ENCODE measurements around the gene CDKN1C. TPM values are rescaled to one million over a fixed set of nuclear protein-coding genes. Genes with fewer than 3 reads are reported as not detected.

Gene CDKN1C
- total and polyA plus RNA-seq, 2 donors from 2014 or later: 54.8 to 192 TPM

DNA sequence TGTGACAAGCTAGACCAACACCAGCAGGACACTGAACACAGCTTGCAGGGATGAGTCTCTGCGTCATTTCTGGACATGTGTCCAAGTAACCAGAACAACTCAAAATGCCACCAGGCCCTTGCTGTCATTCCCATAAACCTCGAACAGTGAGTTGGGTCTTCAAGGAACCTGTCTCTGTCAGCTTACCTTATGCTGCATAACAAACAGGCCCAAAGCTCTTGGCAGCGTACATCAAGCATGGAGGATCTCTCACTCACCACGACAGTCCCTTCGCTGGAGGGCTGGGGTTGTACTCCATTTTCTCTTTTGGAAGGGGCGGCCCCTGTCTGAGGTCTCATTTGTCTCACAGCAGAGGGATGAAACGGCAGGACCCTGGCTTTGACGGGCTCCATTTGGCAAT is 6.8 kb downstream of the CDKN1C start:
- peaks cover 0 to 5% (median 0%) of the 10 kb centered on the region in 3 donors for H3K4me1 ChIP-seq (ENCODE audit: control insufficient read depth in 2 of 3, insufficient read depth in 2 of 3, low read depth in 1 of 3, low read length in 3 of 3)
- DNase-seq: no peak
- H3K27me3 ChIP-seq (ENCODE audit: control insufficient read depth, insufficient read depth, low read length): no peaks in the 10 kb centered on the region
- no peaks in the 10 kb centered on the region for H3K9me3 ChIP-seq (ENCODE audit: control insufficient read depth in 2 of 3, insufficient read depth in 1 of 3, low read length in 3 of 3)
- TF ChIP-seq, protein P1, sequence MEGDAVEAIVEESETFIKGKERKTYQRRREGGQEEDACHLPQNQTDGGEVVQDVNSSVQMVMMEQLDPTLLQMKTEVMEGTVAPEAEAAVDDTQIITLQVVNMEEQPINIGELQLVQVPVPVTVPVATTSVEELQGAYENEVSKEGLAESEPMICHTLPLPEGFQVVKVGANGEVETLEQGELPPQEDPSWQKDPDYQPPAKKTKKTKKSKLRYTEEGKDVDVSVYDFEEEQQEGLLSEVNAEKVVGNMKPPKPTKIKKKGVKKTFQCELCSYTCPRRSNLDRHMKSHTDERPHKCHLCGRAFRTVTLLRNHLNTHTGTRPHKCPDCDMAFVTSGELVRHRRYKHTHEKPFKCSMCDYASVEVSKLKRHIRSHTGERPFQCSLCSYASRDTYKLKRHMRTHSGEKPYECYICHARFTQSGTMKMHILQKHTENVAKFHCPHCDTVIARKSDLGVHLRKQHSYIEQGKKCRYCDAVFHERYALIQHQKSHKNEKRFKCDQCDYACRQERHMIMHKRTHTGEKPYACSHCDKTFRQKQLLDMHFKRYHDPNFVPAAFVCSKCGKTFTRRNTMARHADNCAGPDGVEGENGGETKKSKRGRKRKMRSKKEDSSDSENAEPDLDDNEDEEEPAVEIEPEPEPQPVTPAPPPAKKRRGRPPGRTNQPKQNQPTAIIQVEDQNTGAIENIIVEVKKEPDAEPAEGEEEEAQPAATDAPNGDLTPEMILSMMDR (IDR thresholded peaks at IDR 0.05; ENCODE audit: borderline replicate concordance, extremely low read depth, insufficient read depth): no peak
- H3K36me3 ChIP-seq (ENCODE audit: control insufficient read depth in 2 of 3, insufficient read depth in 3 of 3, low read length in 3 of 3): no peaks in the 10 kb centered on the region
- H3K27ac ChIP-seq (ENCODE audit: low read depth in 2 of 2, low read length in 2 of 2): no peak overlapping the region
- no peak overlapping the region for H3K4me3 ChIP-seq (ENCODE audit: low read length in 3 of 3)
- intact Hi-C loops (cut with DNase I): no loop called here
- H3K9ac ChIP-seq (ENCODE audit: low read length in 3 of 3): no peak overlapping the region
- no peak for FAIRE-seq

DNA sequence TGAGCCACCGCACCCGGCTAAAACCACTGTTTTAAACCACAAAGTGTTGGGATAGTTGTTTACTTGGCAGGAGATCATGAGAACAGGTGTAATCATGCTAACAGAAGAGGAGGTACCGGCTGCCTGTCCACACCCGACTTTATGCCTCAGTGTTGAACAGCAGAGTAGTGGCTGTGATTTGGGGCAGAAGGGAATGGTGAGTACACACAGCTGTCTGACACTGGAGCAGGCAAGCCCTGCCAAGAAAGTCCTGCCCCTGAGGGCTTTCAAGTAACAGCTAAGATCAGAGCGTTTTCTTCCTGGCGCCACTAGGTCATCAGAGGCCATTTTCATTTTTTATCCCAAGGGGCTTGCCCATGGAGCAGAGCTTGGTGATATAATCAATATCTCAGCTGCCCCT is 8.1 kb downstream of the CDKN1C start:
- H3K4me1 ChIP-seq (ENCODE audit: control insufficient read depth in 2 of 3, insufficient read depth in 2 of 3, low read depth in 1 of 3, low read length in 3 of 3): peaks cover 0 to 2% (median 0%) of the 10 kb centered on the region in 3 donors
- intact Hi-C loops (cut with DNase I): no loop called here
- no peak overlapping the region for H3K4me3 ChIP-seq (ENCODE audit: low read length in 3 of 3)
- FAIRE-seq: no peak
- no peaks in the 10 kb centered on the region for H3K27me3 ChIP-seq (ENCODE audit: control insufficient read depth, insufficient read depth, low read length)
- H3K9ac ChIP-seq (ENCODE audit: low read length in 3 of 3): no peak overlapping the region
- DNase-seq: no peak
- no peaks in the 10 kb centered on the region for H3K9me3 ChIP-seq (ENCODE audit: control insufficient read depth in 2 of 3, insufficient read depth in 1 of 3, low read length in 3 of 3)
- no peaks in the 10 kb centered on the region for H3K36me3 ChIP-seq (ENCODE audit: control insufficient read depth in 2 of 3, insufficient read depth in 3 of 3, low read length in 3 of 3)
- TF ChIP-seq, protein P1 (IDR thresholded peaks at IDR 0.05; ENCODE audit: borderline replicate concordance, extremely low read depth, insufficient read depth): no peak
- no peak overlapping the region for H3K27ac ChIP-seq (ENCODE audit: low read depth in 2 of 2, low read length in 2 of 2)

DNA sequence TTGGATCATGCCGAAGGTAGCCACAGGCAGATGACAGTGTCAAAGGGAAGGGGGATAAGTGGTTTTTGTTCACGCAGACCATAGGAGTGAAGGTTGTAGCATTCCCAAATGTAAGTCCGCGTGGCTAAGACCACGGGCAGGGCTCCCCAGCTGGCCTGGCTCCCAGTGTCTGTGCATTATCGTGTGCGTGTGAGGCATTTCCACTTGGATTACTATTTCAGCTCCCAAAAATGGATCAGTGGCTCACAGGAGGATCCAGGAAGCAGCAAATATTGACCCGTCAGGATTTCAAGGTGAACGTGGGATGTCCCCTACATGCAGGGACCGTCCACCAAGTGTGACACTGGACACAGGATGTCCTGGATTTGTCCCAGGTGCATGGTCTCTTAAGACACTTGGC is 10.6 kb downstream of the CDKN1C start:
- no peaks in the 10 kb centered on the region for H3K36me3 ChIP-seq (ENCODE audit: control insufficient read depth in 2 of 3, insufficient read depth in 3 of 3, low read length in 3 of 3)
- TF ChIP-seq, protein P1 (IDR thresholded peaks at IDR 0.05; ENCODE audit: borderline replicate concordance, extremely low read depth, insufficient read depth): no peak
- DNase-seq (no peak), FAIRE-seq (no peak)
- H3K27me3 ChIP-seq (ENCODE audit: control insufficient read depth, insufficient read depth, low read length): peaks cover 9% of the 10 kb centered on the region
- no peak overlapping the region for H3K4me3 ChIP-seq (ENCODE audit: low read length in 3 of 3)
- no peaks in the 10 kb centered on the region for H3K9me3 ChIP-seq (ENCODE audit: control insufficient read depth in 2 of 3, insufficient read depth in 1 of 3, low read length in 3 of 3)
- no peak overlapping the region for H3K9ac ChIP-seq (ENCODE audit: low read length in 3 of 3)
- no peak overlapping the region for H3K27ac ChIP-seq (ENCODE audit: low read depth in 2 of 2, low read length in 2 of 2)
- H3K4me1 ChIP-seq (ENCODE audit: control insufficient read depth in 2 of 3, insufficient read depth in 2 of 3, low read depth in 1 of 3, low read length in 3 of 3): peaks cover 0 to 4% (median 0%) of the 10 kb centered on the region in 3 donors
- intact Hi-C loops (cut with DNase I): no loop called here
